K562 (cell line): ENCODE results near the gene ZNF438. TPM values are rescaled to one million over a fixed set of nuclear protein-coding genes. Genes with fewer than 3 reads are reported as not detected.

ENCODE experiments used
- ATAC-seq: fragments of 200-7000 bp; cut with Tn5 transposase; 3 replicates; pipeline ENCODE4 v1.9.1; 2020; ENCODE audit warnings: moderate library complexity
- BruUV-seq: library from RNA; stranded (reverse); fragments of 400-500 nt; replicated peaks from 2 replicates; lab custom pipeline; 2021; lab: Mats Ljungman, UMichigan
- CTCF ChIA-PET: fragments of 300-600 bp; formaldehyde crosslinking; extraction: SDS; loops from one replicate; lab custom pipeline; 2021; ENCODE audit warnings: low intra/inter-chr PET ratio; lab: Yijun Ruan, JAX
- POLR2A ChIA-PET: fragments of 300-600, 350-650 bp; sonication (Branson Sonifier 250); formaldehyde crosslinking; extraction: SDS; loops from one replicate; lab custom pipeline; 2021; ENCODE audit warnings: antibody characterized with exemption, inconsistent platforms; lab: Yijun Ruan, JAX
- DNase-seq, 4 experiments: peaks; one replicate each; pipeline versions ENCODE4 v3.0.0 to v3.0.0-alpha.2; 2011 to 2018; ENCODE audit warnings: low spot score in 3 of 4, mixed read lengths in 3 of 4; ENCODE audit errors: extremely low read depth in 1 of 4
- FAIRE-seq: peaks from 2 replicates; lab custom pipeline; 2011; peaks lifted over from hg19 to GRCh38; lab: Jason Lieb, UNC
- H2AFZ ChIP-seq: 2 replicates; pipeline ENCODE4 v1.6.0; 2011; ENCODE audit warnings: low read depth, low read length, control low read depth, inconsistent platforms
- H3K27ac ChIP-seq: fragments of 200-600 bp; 3 replicates; pipeline ENCODE4 v1.8.0; 2011; ENCODE audit warnings: low read depth, mild to moderate bottlenecking, control low read depth, inconsistent platforms, low read length, moderate library complexity, mixed read lengths; ENCODE audit errors: extremely low read depth
- H3K27me3 ChIP-seq, 2 experiments: fragments of 300-600 bp in 1 of 2; 2 replicates in 1 of 2; 3 replicates in 1 of 2; pipeline versions ENCODE4 v1.6.0 to v1.8.0; 2011; ENCODE audit warnings: inconsistent platforms in 2 of 2, low read length in 2 of 2, mild to moderate bottlenecking in 1 of 2, mixed read lengths in 1 of 2, moderate library complexity in 1 of 2; ENCODE audit not compliant: control insufficient read depth in 2 of 2, insufficient read depth in 2 of 2
- H3K36me3 ChIP-seq: fragments of 300-600 bp; 3 replicates; pipeline ENCODE4 v1.8.0; 2011; ENCODE audit warnings: mild to moderate bottlenecking, low read length, inconsistent platforms; ENCODE audit not compliant: control insufficient read depth, insufficient read depth
- H3K4me1 ChIP-seq, 2 experiments: fragments of 200-600 bp in 1 of 2; replicated peaks in 1 of 2; 2 replicates in 1 of 2; 3 replicates in 1 of 2; pipeline versions ENCODE4 v1.5.1 to v1.8.0; 2011; ENCODE audit warnings: inconsistent platforms in 2 of 2, low read length in 2 of 2, mild to moderate bottlenecking in 1 of 2, mixed read lengths in 1 of 2, moderate library complexity in 1 of 2; ENCODE audit not compliant: control insufficient read depth in 2 of 2, insufficient read depth in 2 of 2
- H3K4me2 ChIP-seq: 2 replicates; pipeline ENCODE4 v1.6.1; 2011; ENCODE audit warnings: low read length, control low read depth, inconsistent platforms, mixed read lengths; ENCODE audit not compliant: insufficient read depth
- H3K4me3 ChIP-seq: fragments of 200-600 bp; sonication (generic), shearing (Covaris generic); 2 replicates; pipeline ENCODE4 v1.5.1; 2016; ENCODE audit warnings: control low read depth, inconsistent platforms
- H3K79me2 ChIP-seq: fragments of 200-600 bp; 3 replicates; pipeline ENCODE4 v1.8.0; 2011; ENCODE audit warnings: low read length, inconsistent platforms; ENCODE audit not compliant: control insufficient read depth, insufficient read depth
- H3K9ac ChIP-seq, 2 experiments: 2 replicates each; pipeline versions ENCODE4 v1.6.0 to v1.6.1; 2011; ENCODE audit warnings: low read depth in 2 of 2, low read length in 2 of 2, control low read depth in 1 of 2, inconsistent platforms in 1 of 2, mild to moderate bottlenecking in 1 of 2, mixed read lengths in 1 of 2; ENCODE audit not compliant: insufficient read depth in 1 of 2
- H3K9me1 ChIP-seq: one replicate; pipeline ENCODE4 v1.6.0; 2011; ENCODE audit warnings: inconsistent platforms, mild to moderate bottlenecking, low read length, moderate library complexity; ENCODE audit not compliant: control insufficient read depth, insufficient read depth
- H3K9me3 ChIP-seq: replicated peaks from 2 replicates; pipeline ENCODE4 v1.5.1; 2011; ENCODE audit warnings: low read depth, low read length, inconsistent platforms; ENCODE audit not compliant: control insufficient read depth, insufficient read depth
- H4K20me1 ChIP-seq: replicated peaks from 2 replicates; pipeline ENCODE4 v1.6.1; 2011; ENCODE audit warnings: low read length, inconsistent platforms, mixed read lengths; ENCODE audit not compliant: control insufficient read depth, insufficient read depth
- whole genome bisulfite sequencing: fragments of 100-300 bp; shearing (Covaris generic); methylation state at CpG from one replicate; pipeline ENCODE4 v1.1.6; 2016; ENCODE audit warnings: low coverage, mixed read lengths; ENCODE audit not compliant: insufficient coverage; ENCODE audit errors: missing lambda C conversion rate; 5-methylcytosine and 5-hydroxymethylcytosine counted together
- in situ Hi-C: fragments of 300-500 bp; cut with MboI; formaldehyde crosslinking; loops from 4 replicates; pipeline ENCODE4 v1.15.0; 2018; ENCODE audit warnings: inconsistent platforms, mixed read lengths
- intact Hi-C: fragments of 100-400 bp; cut with micrococcal nuclease; formaldehyde crosslinking; loops from 2 replicates; pipeline ENCODE4 v1.14.2; 2022
- polyA plus RNA-seq, 8 experiments: library from polyadenylated mRNA; depleted of rRNA in 4 of 8; stranded (reverse) in 5 of 8; unstranded in 3 of 8; fragments of >200 nt; fragmentation: Nextera tagmentation in 2 of 8; fragmentation: Illumina TruSeq in 1 of 8; extraction: Ambion mirVana in 2 of 8; extraction: Trizol in 1 of 8; gene quantifications; 2 replicates each; pipeline versions ENCODE4 v1.2.1 to v1.2.3, GENCODE V29; 2011 to 2014; ENCODE audit warnings: inconsistent platforms in 1 of 8, missing spikeins in 1 of 8
- total RNA-seq, 7 experiments: library from RNA; depleted of rRNA in 6 of 7; stranded (reverse); fragments of >200 nt in 6 of 7; fragmentation: Illumina TruSeq in 2 of 7; extraction: Trizol in 2 of 7; gene quantifications; 2 replicates each; pipeline versions ENCODE4 v1.2.1 to v1.2.3, GENCODE V29; 2011 to 2021; ENCODE audit warnings: low replicate concordance in 1 of 7
- TF ChIP-seq, protein P1 (sequence below): fragments of 250-450 bp; sonication (Bioruptor Pico); IDR thresholded peaks from 2 replicates; pipeline ENCODE4 v1.4.0; 2020
- TF ChIP-seq, protein P2 (sequence below): fragments of 450-650 bp; IDR thresholded peaks from one replicate; pipeline ENCODE4 v1.6.1; 2018; ENCODE audit warnings: mild to moderate bottlenecking, moderate library complexity; ENCODE audit not compliant: partially characterized antibody

Gene ZNF438
- total and polyA plus RNA-seq, 9 of the 15 experiments (the other 6 are each of a cell fraction or from before 2014, with no cell fraction given): 0.45 to 1.5 (median 0.91) TPM

DNA sequence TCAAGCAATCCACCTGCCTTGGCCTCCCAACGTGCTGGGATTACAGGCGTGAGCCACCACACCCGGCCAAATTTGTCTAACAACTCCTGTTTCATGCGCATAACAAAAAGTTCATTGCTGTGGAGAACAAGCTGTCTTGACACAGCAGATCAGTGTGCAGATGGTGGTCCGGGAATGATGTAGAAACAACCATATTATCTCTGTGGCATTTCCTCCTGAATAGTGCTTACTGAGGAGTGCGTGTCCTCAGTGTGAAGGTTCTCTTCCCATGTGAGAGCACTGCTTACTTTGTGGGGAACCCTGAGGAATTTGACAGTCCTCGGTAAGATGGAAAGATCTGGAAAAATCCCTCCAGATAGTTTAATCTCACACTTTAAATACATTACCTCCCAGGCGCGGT is 30.3 kb upstream of the ZNF438 start:
- in situ Hi-C loops: no loop called here
- CTCF ChIA-PET: no interaction called here
- FAIRE-seq: no peak
- no peak overlapping the region for H3K4me2 ChIP-seq
- POLR2A ChIA-PET: no interaction called here
- H4K20me1 ChIP-seq: no peaks in the 10 kb centered on the region
- H3K27ac ChIP-seq: no peak overlapping the region
- no peak overlapping the region for H3K9ac ChIP-seq
- H2AFZ ChIP-seq: no peak overlapping the region
- no peaks in the 10 kb centered on the region for H3K36me3 ChIP-seq
- H3K79me2 ChIP-seq: no peaks in the 10 kb centered on the region
- intact Hi-C loops: no loop called here
- H3K4me3 ChIP-seq: no peak overlapping the region
- WGBS: 3% methylated on average over 9 of the region's 9 CpGs
- no peaks in the 10 kb centered on the region for H3K4me1 ChIP-seq
- no peaks in the 10 kb centered on the region for H3K9me1 ChIP-seq
- H3K27me3 ChIP-seq: peaks cover 3 to 10% of the 10 kb centered on the region in 2 experiments; a peak in 3 of 5 replicates
- ATAC-seq: no peak
- DNase-seq: no peak
- H3K9me3 ChIP-seq: no peaks in the 10 kb centered on the region
- no TSS peak for BruUV-seq
- TF ChIP-seq, protein P1, sequence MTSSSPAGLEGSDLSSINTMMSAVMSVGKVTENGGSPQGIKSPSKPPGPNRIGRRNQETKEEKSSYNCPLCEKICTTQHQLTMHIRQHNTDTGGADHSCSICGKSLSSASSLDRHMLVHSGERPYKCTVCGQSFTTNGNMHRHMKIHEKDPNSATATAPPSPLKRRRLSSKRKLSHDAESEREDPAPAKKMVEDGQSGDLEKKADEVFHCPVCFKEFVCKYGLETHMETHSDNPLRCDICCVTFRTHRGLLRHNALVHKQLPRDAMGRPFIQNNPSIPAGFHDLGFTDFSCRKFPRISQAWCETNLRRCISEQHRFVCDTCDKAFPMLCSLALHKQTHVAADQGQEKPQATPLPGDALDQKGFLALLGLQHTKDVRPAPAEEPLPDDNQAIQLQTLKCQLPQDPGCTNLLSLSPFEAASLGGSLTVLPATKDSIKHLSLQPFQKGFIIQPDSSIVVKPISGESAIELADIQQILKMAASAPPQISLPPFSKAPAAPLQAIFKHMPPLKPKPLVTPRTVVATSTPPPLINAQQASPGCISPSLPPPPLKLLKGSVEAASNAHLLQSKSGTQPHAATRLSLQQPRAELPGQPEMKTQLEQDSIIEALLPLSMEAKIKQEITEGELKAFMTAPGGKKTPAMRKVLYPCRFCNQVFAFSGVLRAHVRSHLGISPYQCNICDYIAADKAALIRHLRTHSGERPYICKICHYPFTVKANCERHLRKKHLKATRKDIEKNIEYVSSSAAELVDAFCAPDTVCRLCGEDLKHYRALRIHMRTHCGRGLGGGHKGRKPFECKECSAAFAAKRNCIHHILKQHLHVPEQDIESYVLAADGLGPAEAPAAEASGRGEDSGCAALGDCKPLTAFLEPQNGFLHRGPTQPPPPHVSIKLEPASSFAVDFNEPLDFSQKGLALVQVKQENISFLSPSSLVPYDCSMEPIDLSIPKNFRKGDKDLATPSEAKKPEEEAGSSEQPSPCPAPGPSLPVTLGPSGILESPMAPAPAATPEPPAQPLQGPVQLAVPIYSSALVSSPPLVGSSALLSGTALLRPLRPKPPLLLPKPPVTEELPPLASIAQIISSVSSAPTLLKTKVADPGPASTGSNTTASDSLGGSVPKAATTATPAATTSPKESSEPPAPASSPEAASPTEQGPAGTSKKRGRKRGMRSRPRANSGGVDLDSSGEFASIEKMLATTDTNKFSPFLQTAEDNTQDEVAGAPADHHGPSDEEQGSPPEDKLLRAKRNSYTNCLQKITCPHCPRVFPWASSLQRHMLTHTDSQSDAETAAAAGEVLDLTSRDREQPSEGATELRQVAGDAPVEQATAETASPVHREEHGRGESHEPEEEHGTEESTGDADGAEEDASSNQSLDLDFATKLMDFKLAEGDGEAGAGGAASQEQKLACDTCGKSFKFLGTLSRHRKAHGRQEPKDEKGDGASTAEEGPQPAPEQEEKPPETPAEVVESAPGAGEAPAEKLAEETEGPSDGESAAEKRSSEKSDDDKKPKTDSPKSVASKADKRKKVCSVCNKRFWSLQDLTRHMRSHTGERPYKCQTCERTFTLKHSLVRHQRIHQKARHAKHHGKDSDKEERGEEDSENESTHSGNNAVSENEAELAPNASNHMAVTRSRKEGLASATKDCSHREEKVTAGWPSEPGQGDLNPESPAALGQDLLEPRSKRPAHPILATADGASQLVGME: no peak
- TF ChIP-seq, protein P2, sequence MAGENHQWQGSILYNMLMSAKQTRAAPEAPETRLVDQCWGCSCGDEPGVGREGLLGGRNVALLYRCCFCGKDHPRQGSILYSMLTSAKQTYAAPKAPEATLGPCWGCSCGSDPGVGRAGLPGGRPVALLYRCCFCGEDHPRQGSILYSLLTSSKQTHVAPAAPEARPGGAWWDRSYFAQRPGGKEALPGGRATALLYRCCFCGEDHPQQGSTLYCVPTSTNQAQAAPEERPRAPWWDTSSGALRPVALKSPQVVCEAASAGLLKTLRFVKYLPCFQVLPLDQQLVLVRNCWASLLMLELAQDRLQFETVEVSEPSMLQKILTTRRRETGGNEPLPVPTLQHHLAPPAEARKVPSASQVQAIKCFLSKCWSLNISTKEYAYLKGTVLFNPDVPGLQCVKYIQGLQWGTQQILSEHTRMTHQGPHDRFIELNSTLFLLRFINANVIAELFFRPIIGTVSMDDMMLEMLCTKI: no peak
